Pancreas (tissue), 10 donors: ENCODE results near the gene TRAPPC1. TPM values are rescaled to one million over a fixed set of nuclear protein-coding genes. Genes with fewer than 3 reads are reported as not detected.
A peak's percentile ranks its signal among the peaks of the same experiment; 100 is the strongest.
"Not testable (repeated sequence)": the region's sequence is repeated elsewhere in the genome, so short reads cannot be mapped to it uniquely, and the experiment has no call there.

ENCODE experiments used
- ATAC-seq, 4 donors: fragments of 200-7000 bp; cut with Tn5 transposase; one replicate each; pipeline versions ENCODE4 v1.8.0 to v1.9.1; 2020; ENCODE audit warnings: mild to moderate bottlenecking in 4 of 4, moderate library complexity in 4 of 4
- DNase-seq, 6 donors: peaks; one replicate each; pipeline ENCODE4 v3.0.0-alpha.2; 2020
- FAIRE-seq: peaks from 2 replicates; lab custom pipeline; 2012; peaks lifted over from hg19 to GRCh38; lab: Jason Lieb, UNC
- H3K27ac ChIP-seq, 4 donors: fragments of 200-600 bp; sonication (generic); 1 replicate in 3 of 4; 2 replicates in 1 of 4; pipeline versions ENCODE4 v1.5.0 to v1.8.0; 2020
- H3K27me3 ChIP-seq, 4 donors: fragments of 200-600 bp; one replicate each; pipeline ENCODE4 v1.8.0; 2021
- H3K36me3 ChIP-seq, 3 donors: fragments of 200-600 bp; sonication (generic) in 1 of 3; one replicate each; pipeline versions ENCODE4 v1.5.0 to v1.8.0; 2020 to 2021
- H3K4me1 ChIP-seq, 3 donors: fragments of 200-600 bp; one replicate each; pipeline ENCODE4 v1.8.0; 2021
- H3K4me3 ChIP-seq, 4 donors: fragments of 200-600 bp; sonication (generic) in 2 of 4; one replicate each; pipeline versions ENCODE4 v1.5.0 to v1.8.0; 2020 to 2021
- H3K9me3 ChIP-seq, 4 donors: fragments of 200-600 bp; one replicate each; pipeline ENCODE4 v1.8.0; 2021
- CTCF ChIP-seq, 4 donors: fragments of 200-600 bp; sonication (generic) in 3 of 4; IDR thresholded peaks; one replicate each; pipeline versions ENCODE4 v1.5.0 to v1.8.0; 2021; ENCODE audit warnings: antibody characterized with exemption in 4 of 4
- WGBS, 2 donors: extraction: QIAGEN DNeasy Blood & Tissue Kit; methylation state at CpG; one replicate each; pipeline ENCODE4 v1.1.7; 2013; 5-methylcytosine and 5-hydroxymethylcytosine counted together
- intact Hi-C, 3 donors: fragments of 100-400 bp; cut with DNase I; formaldehyde crosslinking; loops; one replicate each; pipeline versions ENCODE4 v1.11.1 to v1.14.2; 2022
- polyA plus RNA-seq, 2 donors: library from polyadenylated mRNA; stranded (reverse); fragments of 200-250 nt; gene quantifications; one replicate each; pipeline ENCODE4 v1.2.3, GENCODE V29; 2013
- total RNA-seq, 6 donors: library from RNA; stranded (reverse); fragmentation: NEBNext Ultra II Directional in 4 of 6; extraction: Animal tissue kit (Norgen Biotek cat#: 25700) in 4 of 6; gene quantifications; one replicate each; pipeline versions ENCODE4 v1.2.1 to v1.2.4, GENCODE V29; 2021 to 2023
- donor health status: healthy with polysubstance abuse.
- donor health status: DM: no; HTN: no; CAD: no; lungs with moderate emphysema.
- donor health status: DM: no; HTN: no; CAD: no.
- donor health status: control.
- donor health status: control.
- donor health status: Bipolar disorder and iron deficiency.
- donor health status: DM: yes; HTN: yes; CAD: no.
- donor health status: DM: no; HTN: no; CAD: no.
- donor health status: DM: no; HTN: no; CAD: no.
- donor health status: DM: yes; HTN: yes; CAD: no.

Gene TRAPPC1
- total and polyA plus RNA-seq, 8 donors, result 27.3 to 67.1 (median 49.1) TPM

- no peak for ATAC-seq
- no peak for DNase-seq
- Histone ChIP-seq H3K4me3 (no peak overlapping the region), H3K36me3 (no peaks in the 10 kb centered on the region), H3K4me1 (no peaks in the 10 kb centered on the region), H3K9me3 (no peaks in the 10 kb centered on the region), H3K27ac (no peak overlapping the region), H3K27me3 (peaks cover 0 to 6% (median 2%) of the 10 kb centered on the region in 4 donors)
- intact Hi-C loops, result no loop called here
- TF ChIP-seq CTCF (IDR thresholded peaks at IDR 0.05), result no peak
- WGBS, 2 donors, result 73 to 86% methylated on average over 9 of the region's 9 CpGs
- no peak for FAIRE-seq
These were observed 27.9 kb upstream of the TRAPPC1 start for GRCh38 chr17:7959503-7960253.

GRCh38 chr17:7956228-7956965, 24.7 kb upstream of the TRAPPC1 start:
- WGBS, 2 donors, result 71 to 84% methylated on average over 11 of the region's 11 CpGs
- ATAC-seq, result no peak
- intact Hi-C loops, result no loop called here
- no peak overlapping the region for H3K27ac ChIP-seq
- no peaks in the 10 kb centered on the region for H3K36me3 ChIP-seq
- TF ChIP-seq CTCF (IDR thresholded peaks at IDR 0.05), result no peak
- H3K9me3 ChIP-seq, result no peaks in the 10 kb centered on the region
- no peaks in the 10 kb centered on the region for H3K4me1 ChIP-seq
- peaks cover 0 to 6% (median 2%) of the 10 kb centered on the region in 4 donors for H3K27me3 ChIP-seq
- FAIRE-seq, result no peak
- DNase-seq, result peak in 1 of 6 donors; percentile 22
- H3K4me3 ChIP-seq, result no peak overlapping the region

GRCh38 chr17:7955414-7956227, 23.9 kb upstream of the TRAPPC1 start:
- DNase-seq (no peak), FAIRE-seq (no peak), ATAC-seq (no peak)
- TF ChIP-seq CTCF (IDR thresholded peaks at IDR 0.05), result no peak
- Histone ChIP-seq H3K27ac (no peak overlapping the region), H3K36me3 (no peaks in the 10 kb centered on the region), H3K4me3 (no peak overlapping the region), H3K9me3 (no peaks in the 10 kb centered on the region), H3K27me3 (peaks cover 0 to 6% (median under 1%) of the 10 kb centered on the region in 4 donors), H3K4me1 (no peaks in the 10 kb centered on the region)
- WGBS, 2 donors, result 71 to 78% methylated on average over 13 of the region's 13 CpGs
- intact Hi-C loops, result no loop called here

- ATAC-seq, H3K4me3 ChIP-seq, intact Hi-C loops, H3K36me3 ChIP-seq, H3K27ac ChIP-seq, H3K9me3 ChIP-seq, H3K4me1 ChIP-seq, FAIRE-seq, H3K27me3 ChIP-seq, DNase-seq: not testable (repeated sequence)
- 87 to 92% methylated on average over 13 of the region's 13 CpGs for WGBS, 2 donors
These were observed 21.5 kb upstream of the TRAPPC1 start for GRCh38 chr17:7953266-7953665.

- TF ChIP-seq CTCF (IDR thresholded peaks at IDR 0.05), result no peak
- intact Hi-C loops, result no loop called here
- FAIRE-seq (no peak), DNase-seq (no peak), ATAC-seq (no peak)
- whole genome bisulfite sequencing, 2 donors, result 78 to 82% methylated on average over 5 of the region's 5 CpGs
- no peaks in the 10 kb centered on the region for H3K27me3 ChIP-seq
- H3K4me1 ChIP-seq, result no peaks in the 10 kb centered on the region
- H3K36me3 ChIP-seq, result peaks cover 0 to 14% (median 4%) of the 10 kb centered on the region in 3 donors
- H3K4me3 ChIP-seq, result no peak overlapping the region
- H3K27ac ChIP-seq, result no peak overlapping the region
- H3K9me3 ChIP-seq, result no peaks in the 10 kb centered on the region
These were observed 19.5 kb upstream of the TRAPPC1 start for GRCh38 chr17:7951143-7951792.
